Loucy (cell line): ENCODE measurements around the gene COL25A1.

Experiments used
- EZH2phosphoT487 ChIP-seq: fragments of 200-600 bp; IDR thresholded peaks from 2 replicates; pipeline ENCODE4 v1.6.1; 2018; ENCODE audit warnings: antibody characterized with exemption, mild to moderate bottlenecking, moderate library complexity, borderline replicate concordance
- TF ChIP-seq, protein P1 (sequence below): fragments of 200-600 bp; sonication (generic); conservative IDR thresholded peaks from 2 replicates; pipeline ENCODE4 v1.5.1; 2014; ENCODE audit warnings: mild to moderate bottlenecking, antibody characterized with exemption, low read length

DNA sequence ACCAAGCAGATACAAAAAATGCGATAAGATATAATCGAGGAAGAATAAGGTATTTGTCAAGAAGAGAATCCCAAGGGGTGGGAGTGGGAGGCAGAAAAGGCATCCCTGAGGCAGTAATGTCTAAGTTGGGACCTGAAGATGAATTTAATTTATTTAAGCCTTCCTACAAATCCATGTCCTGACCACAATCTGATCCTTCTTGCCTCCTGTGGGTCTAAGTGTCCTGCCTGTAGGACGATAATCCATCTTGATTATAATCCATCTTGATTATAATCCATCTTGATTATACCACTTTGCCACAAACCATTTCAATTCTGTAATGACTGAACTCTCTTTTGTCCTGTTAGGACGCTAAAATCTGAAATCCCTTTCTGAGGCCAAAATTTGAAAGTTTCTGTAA, 130.2 kb downstream of the COL25A1 start:
- TF ChIP-seq, protein P1, sequence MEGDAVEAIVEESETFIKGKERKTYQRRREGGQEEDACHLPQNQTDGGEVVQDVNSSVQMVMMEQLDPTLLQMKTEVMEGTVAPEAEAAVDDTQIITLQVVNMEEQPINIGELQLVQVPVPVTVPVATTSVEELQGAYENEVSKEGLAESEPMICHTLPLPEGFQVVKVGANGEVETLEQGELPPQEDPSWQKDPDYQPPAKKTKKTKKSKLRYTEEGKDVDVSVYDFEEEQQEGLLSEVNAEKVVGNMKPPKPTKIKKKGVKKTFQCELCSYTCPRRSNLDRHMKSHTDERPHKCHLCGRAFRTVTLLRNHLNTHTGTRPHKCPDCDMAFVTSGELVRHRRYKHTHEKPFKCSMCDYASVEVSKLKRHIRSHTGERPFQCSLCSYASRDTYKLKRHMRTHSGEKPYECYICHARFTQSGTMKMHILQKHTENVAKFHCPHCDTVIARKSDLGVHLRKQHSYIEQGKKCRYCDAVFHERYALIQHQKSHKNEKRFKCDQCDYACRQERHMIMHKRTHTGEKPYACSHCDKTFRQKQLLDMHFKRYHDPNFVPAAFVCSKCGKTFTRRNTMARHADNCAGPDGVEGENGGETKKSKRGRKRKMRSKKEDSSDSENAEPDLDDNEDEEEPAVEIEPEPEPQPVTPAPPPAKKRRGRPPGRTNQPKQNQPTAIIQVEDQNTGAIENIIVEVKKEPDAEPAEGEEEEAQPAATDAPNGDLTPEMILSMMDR = no peak
- no peak for TF ChIP-seq EZH2phosphoT487
